Neural crest cell (in vitro differentiated cells): ENCODE data around the gene ARMC9. TPM values are rescaled to one million over a fixed set of nuclear protein-coding genes. Genes with fewer than 3 reads are reported as not detected.

Source experiments
- DNase-seq: peaks from one replicate; pipeline ENCODE4 v3.0.0; 2021; ENCODE audit warnings: low read depth, mixed read lengths, low spot score
- H3K27ac Mint-ChIP-seq: one replicate; pipeline ENCODE4 v1.8.0; 2021; ENCODE audit warnings: mild to moderate bottlenecking, mixed read lengths; ENCODE audit not compliant: unreplicated experiment
- H3K27me3 Mint-ChIP-seq: 2 replicates; pipeline ENCODE4 v1.8.0; 2021; ENCODE audit warnings: low read depth, mild to moderate bottlenecking, mixed read lengths
- H3K36me3 Mint-ChIP-seq: 2 replicates; pipeline ENCODE4 v1.8.0; 2021; ENCODE audit warnings: low read depth, mild to moderate bottlenecking, mixed read lengths
- H3K4me1 Mint-ChIP-seq: 2 replicates; pipeline ENCODE4 v1.8.0; 2021; ENCODE audit warnings: mixed read lengths
- H3K4me3 Mint-ChIP-seq: one replicate; pipeline ENCODE4 v1.8.0; 2021; ENCODE audit warnings: mild to moderate bottlenecking, mixed read lengths
- H3K9me3 Mint-ChIP-seq: 2 replicates; pipeline ENCODE4 v1.8.0; 2021; ENCODE audit warnings: mixed read lengths
- total RNA-seq: library from RNA; stranded (reverse); gene quantifications from 2 replicates; pipeline ENCODE4 v1.2.1, GENCODE V29; 2021
- TF ChIP-seq, protein P1 (sequence below): fragments of 200-600 bp; sonication (generic); conservative IDR thresholded peaks from 2 replicates; pipeline ENCODE4 v1.5.0; 2021; ENCODE audit warnings: antibody characterized with exemption, mild to moderate bottlenecking

The ARMC9 gene
- total RNA-seq, 1 donor from 2014 or later: 35.0 TPM

DNA sequence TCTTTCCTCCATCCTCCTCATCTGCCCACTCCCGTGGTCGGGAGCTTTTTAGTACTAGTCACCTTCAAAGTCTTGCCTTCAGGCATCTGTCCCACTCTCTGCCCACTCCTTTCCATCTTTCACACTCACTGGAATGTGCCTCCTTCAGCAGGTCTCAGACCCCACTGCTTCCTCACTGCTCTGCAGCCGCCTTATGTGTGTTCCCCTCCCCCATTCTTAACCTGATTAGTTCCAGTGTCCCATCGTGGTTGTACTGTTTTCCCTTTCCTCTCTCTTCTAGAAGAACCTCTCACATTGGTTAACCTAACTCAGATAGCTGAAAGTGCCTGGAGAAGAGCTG lies 3.0 kb downstream of the ARMC9 start:
- peaks cover 34% of the 10 kb centered on the region for H3K4me1 Mint-ChIP-seq
- TF ChIP-seq, protein P1, sequence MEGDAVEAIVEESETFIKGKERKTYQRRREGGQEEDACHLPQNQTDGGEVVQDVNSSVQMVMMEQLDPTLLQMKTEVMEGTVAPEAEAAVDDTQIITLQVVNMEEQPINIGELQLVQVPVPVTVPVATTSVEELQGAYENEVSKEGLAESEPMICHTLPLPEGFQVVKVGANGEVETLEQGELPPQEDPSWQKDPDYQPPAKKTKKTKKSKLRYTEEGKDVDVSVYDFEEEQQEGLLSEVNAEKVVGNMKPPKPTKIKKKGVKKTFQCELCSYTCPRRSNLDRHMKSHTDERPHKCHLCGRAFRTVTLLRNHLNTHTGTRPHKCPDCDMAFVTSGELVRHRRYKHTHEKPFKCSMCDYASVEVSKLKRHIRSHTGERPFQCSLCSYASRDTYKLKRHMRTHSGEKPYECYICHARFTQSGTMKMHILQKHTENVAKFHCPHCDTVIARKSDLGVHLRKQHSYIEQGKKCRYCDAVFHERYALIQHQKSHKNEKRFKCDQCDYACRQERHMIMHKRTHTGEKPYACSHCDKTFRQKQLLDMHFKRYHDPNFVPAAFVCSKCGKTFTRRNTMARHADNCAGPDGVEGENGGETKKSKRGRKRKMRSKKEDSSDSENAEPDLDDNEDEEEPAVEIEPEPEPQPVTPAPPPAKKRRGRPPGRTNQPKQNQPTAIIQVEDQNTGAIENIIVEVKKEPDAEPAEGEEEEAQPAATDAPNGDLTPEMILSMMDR: no peak
- no peak overlapping the region for H3K27ac Mint-ChIP-seq
- H3K9me3 Mint-ChIP-seq: no peaks in the 10 kb centered on the region
- DNase-seq: no peak
- peaks cover 15% of the 10 kb centered on the region for H3K36me3 Mint-ChIP-seq
- H3K27me3 Mint-ChIP-seq: no peaks in the 10 kb centered on the region
- peak overlapping the region; percentile 62 for H3K4me3 Mint-ChIP-seq

DNA sequence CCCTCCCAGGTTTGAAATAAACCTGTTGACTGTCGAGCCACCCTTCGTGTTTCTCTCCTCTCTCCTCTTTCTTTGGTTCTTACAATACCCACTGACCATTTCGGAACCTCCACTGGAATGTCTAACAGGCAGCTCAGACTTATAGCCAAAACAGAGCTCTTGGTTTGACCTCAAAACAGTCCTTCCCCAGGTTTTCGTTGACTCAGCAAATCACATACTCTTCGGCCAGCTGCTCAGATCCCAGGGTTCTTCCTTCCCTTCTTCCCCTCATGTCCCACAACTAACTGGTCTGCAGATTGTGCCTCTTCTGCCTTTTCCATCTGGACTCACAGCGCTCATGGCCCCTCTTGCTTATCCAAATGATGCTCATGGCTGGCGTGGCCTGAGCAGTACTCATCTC lies 4.7 kb downstream of the ARMC9 start:
- H3K27me3 Mint-ChIP-seq: no peaks in the 10 kb centered on the region
- TF ChIP-seq, protein P1: no peak

DNA sequence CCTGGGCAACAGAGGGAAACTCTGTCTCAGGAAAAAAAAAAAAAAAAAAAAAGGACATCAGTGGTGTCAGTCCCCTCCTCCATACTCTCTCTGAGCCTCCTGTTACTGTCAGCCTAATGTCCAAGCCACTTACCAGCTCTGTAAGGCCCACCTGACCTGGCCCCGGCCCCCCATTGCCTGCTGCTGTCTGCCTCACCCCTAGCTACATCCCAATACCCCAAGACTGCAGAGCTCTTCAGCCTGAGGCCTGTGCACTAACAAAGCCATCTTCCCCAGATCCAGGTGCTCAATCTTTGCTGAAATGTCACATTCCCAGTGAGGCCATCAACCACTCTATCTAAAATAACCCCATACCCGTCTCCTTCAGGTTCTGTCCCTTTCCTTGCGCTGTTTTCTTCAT lies 5.7 kb downstream of the ARMC9 start:
- peaks cover 25% of the 10 kb centered on the region for H3K4me1 Mint-ChIP-seq
- TF ChIP-seq, protein P1: no peak
- H3K9me3 Mint-ChIP-seq: no peaks in the 10 kb centered on the region
- no peaks in the 10 kb centered on the region for H3K27me3 Mint-ChIP-seq
- DNase-seq: no peak
- peaks cover 15% of the 10 kb centered on the region for H3K36me3 Mint-ChIP-seq
- peak overlapping the region; percentile 3 for H3K4me3 Mint-ChIP-seq
- no peak overlapping the region for H3K27ac Mint-ChIP-seq

More for the DNA sequence above, 4.7 kb downstream of the ARMC9 start:
- Mint-ChIP-seq H3K4me1 (peaks cover 26% of the 10 kb centered on the region), H3K9me3 (no peaks in the 10 kb centered on the region), H3K4me3 (peak overlapping the region; percentile 3), H3K36me3 (peaks cover 15% of the 10 kb centered on the region), H3K27ac (no peak overlapping the region)
- DNase-seq: no peak

DNA sequence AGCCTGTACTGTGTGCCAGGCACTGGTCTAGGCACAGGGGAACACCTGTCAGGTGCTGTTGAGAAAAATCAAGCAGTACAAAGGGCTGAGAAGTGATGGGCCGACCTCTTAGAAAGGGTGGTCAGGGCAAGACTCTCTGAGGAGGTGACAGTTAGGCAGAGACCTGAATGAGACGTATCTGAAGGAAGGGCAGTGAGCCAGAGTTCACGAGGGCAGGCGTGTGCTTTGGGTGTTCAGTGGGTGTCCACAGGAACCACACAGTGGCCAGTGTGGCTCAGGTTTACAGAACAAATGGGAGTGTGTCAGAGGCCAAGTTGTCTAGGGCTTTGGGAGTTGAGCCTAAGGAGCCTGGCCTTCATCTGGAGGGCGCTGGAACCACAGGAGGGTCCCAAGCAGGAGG lies 6.2 kb downstream of the ARMC9 start:
- TF ChIP-seq, protein P1: no peak
- Mint-ChIP-seq H3K4me1 (peaks cover 22% of the 10 kb centered on the region), H3K27me3 (no peaks in the 10 kb centered on the region), H3K9me3 (no peaks in the 10 kb centered on the region), H3K36me3 (peaks cover 15% of the 10 kb centered on the region), H3K27ac (no peak overlapping the region), H3K4me3 (peak overlapping the region; percentile 3)
- DNase-seq: no peak

DNA sequence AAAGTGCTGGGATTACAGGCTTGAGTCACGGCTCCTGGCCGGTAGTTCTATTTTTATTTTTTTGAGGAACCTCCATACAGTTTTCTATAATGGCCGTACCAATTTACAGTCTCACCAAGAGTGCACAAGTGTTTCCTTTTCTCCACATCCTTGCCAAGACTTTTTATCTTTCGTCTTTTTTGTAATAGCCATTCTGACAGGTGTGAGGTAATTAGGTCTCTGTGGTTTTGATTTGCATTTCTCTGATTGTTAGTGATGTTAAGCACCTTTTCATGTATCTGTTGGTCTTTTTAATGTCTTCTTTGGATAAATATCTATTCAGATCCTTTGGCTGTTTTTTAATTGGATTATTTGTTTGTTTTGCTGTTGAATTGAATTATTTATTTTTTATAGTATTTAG lies 9.3 kb downstream of the ARMC9 start:
- no peak overlapping the region for H3K27ac Mint-ChIP-seq
- no peaks in the 10 kb centered on the region for H3K27me3 Mint-ChIP-seq
- TF ChIP-seq, protein P1: no peak
- H3K4me1 Mint-ChIP-seq: peaks cover 4% of the 10 kb centered on the region
- DNase-seq: no peak
- H3K36me3 Mint-ChIP-seq: peaks cover 11% of the 10 kb centered on the region
- no peaks in the 10 kb centered on the region for H3K9me3 Mint-ChIP-seq
- H3K4me3 Mint-ChIP-seq: no peak overlapping the region

DNA sequence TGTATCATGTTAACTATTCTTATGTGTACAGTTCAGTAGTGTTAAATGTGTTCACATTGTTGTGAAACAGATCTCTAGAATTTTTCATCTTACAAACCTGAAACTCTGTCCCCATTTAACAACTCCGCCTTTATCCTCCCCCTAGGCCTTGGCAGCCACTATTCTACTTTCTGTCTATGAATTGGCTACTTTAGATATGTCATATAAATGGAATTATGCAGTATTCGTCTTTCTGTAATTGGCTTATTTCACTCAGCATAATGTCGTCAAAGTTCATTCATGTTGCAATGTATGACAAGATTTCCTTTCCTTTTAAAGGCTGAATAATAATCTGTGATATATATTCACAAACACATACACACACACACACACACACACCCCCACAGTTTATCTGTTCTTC lies 12.4 kb downstream of the ARMC9 start:
- Mint-ChIP-seq H3K4me1 (peaks cover 4% of the 10 kb centered on the region), H3K36me3 (peaks cover 6% of the 10 kb centered on the region), H3K9me3 (no peaks in the 10 kb centered on the region), H3K4me3 (no peak overlapping the region), H3K27me3 (no peaks in the 10 kb centered on the region), H3K27ac (no peak overlapping the region)
- TF ChIP-seq, protein P1: no peak
- DNase-seq: no peak
